NB4 (cell line): ENCODE data around the gene ZNF775.

ENCODE experiments used
- CTCF ChIP-seq: IDR thresholded peaks from one replicate; pipeline ENCODE4 v1.5.1; 2012; ENCODE audit warnings: low read depth, low read length
- MAX ChIP-seq: IDR thresholded peaks from 2 replicates; pipeline ENCODE4 v1.6.1; 2011; ENCODE audit warnings: low read depth, low read length

- TF ChIP-seq CTCF: no peak
- TF ChIP-seq MAX: no peak
These were observed 29.5 kb downstream of the ZNF775 start for GRCh38 chr7:150408393-150409299.
